ENCODE data around the gene CXCR3. TPM values are rescaled to one million over a fixed set of nuclear protein-coding genes. Genes with fewer than 3 reads are reported as not detected.

CXCR3 gene
- total RNA-seq, 1 donor from 2014 or later: 0.13 TPM

Other genes starting within 250 kb of the CXCR3 start
- gene OGT, start 85.4 kb downstream of the CXCR3 start, total RNA-seq: 39.5 TPM
- 0.83 TPM for gene GCNA, start 40.1 kb downstream of the CXCR3 start, total RNA-seq
- gene CXorf49, start 99.8 kb upstream of the CXCR3 start, total RNA-seq: not detected
- not detected for gene CXorf49B, start 144.8 kb upstream of the CXCR3 start, total RNA-seq